Osteoblast (primary cell): ENCODE results near the gene TBX4. TPM values are rescaled to one million over a fixed set of nuclear protein-coding genes. Genes with fewer than 3 reads are reported as not detected.
"Not testable (repeated sequence)": the region's sequence is repeated elsewhere in the genome, so short reads cannot be mapped to it uniquely, and the experiment has no call there.

Experiments used
- DNase-seq: peaks from one replicate; pipeline ENCODE4 v3.0.0; 2011; ENCODE audit warnings: low spot score, mixed read lengths; ENCODE audit not compliant: insufficient read length; ENCODE audit errors: missing footprints
- H2AFZ ChIP-seq: 2 replicates; pipeline ENCODE4 v1.6.0; 2011; ENCODE audit warnings: mild to moderate bottlenecking, low read length
- H3K27ac ChIP-seq: 2 replicates; pipeline ENCODE4 v1.5.1; 2011; ENCODE audit warnings: mild to moderate bottlenecking, low read depth, low read length, moderate library complexity
- H3K27me3 ChIP-seq: 2 replicates; pipeline ENCODE4 v1.6.0; 2012; ENCODE audit warnings: mild to moderate bottlenecking, control low read depth, inconsistent platforms, low read length, moderate library complexity; ENCODE audit not compliant: insufficient read depth
- H3K36me3 ChIP-seq: 2 replicates; pipeline ENCODE4 v1.5.1; 2011; ENCODE audit warnings: mild to moderate bottlenecking, low read length, control low read depth, moderate library complexity; ENCODE audit not compliant: insufficient read depth
- H3K4me1 ChIP-seq: 2 replicates; pipeline ENCODE4 v1.5.1; 2011; ENCODE audit warnings: mild to moderate bottlenecking, low read length, control low read depth, moderate library complexity; ENCODE audit not compliant: insufficient read depth
- H3K4me2 ChIP-seq: 2 replicates; pipeline ENCODE4 v1.6.0; 2011; ENCODE audit warnings: mild to moderate bottlenecking, low read length; ENCODE audit not compliant: insufficient read depth
- H3K4me3 ChIP-seq: fragments of 200-600 bp; sonication (generic); 3 replicates; pipeline ENCODE4 v1.5.1; 2012; ENCODE audit warnings: mild to moderate bottlenecking, low read length, inconsistent platforms; ENCODE audit not compliant: insufficient read depth
- H3K79me2 ChIP-seq: 2 replicates; pipeline ENCODE4 v1.6.0; 2012; ENCODE audit warnings: mild to moderate bottlenecking, low read length, control low read depth, inconsistent platforms; ENCODE audit not compliant: insufficient read depth
- H3K9me3 ChIP-seq: 2 replicates; pipeline ENCODE4 v1.5.1; 2011; ENCODE audit warnings: low read depth, low read length, control low read depth
- H4K20me1 ChIP-seq: 2 replicates; pipeline ENCODE4 v1.6.0; 2012; ENCODE audit warnings: mild to moderate bottlenecking, low read length, control low read depth; ENCODE audit not compliant: insufficient read depth
- CTCF ChIP-seq: IDR thresholded peaks from 2 replicates; pipeline ENCODE4 v1.5.1; 2011; ENCODE audit warnings: mild to moderate bottlenecking, low read depth, low read length, moderate library complexity; ENCODE audit errors: extremely low read depth
- total RNA-seq: library from RNA; depleted of rRNA; stranded (reverse); fragments of >200 nt; gene quantifications from 2 replicates; pipeline ENCODE4 v1.2.3, GENCODE V29; 2012

TBX4 gene
- total RNA-seq, 1 donor: not detected

GRCh38 chr17:61492759-61493526 is 40.7 kb downstream of the TBX4 start:
- Histone ChIP-seq H4K20me1 (no peaks in the 10 kb centered on the region), H3K27ac (peak overlapping the region; percentile 45), H3K4me3 (no peak overlapping the region), H3K9me3 (no peaks in the 10 kb centered on the region), H3K4me2 (no peak overlapping the region), H3K79me2 (no peaks in the 10 kb centered on the region), H3K36me3 (no peaks in the 10 kb centered on the region), H3K4me1 (peaks cover 9% of the 10 kb centered on the region), H2AFZ (no peak overlapping the region), H3K27me3 (no peaks in the 10 kb centered on the region)
- TF ChIP-seq CTCF: no peak
- DNase-seq: no peak

- H3K27me3 ChIP-seq, H3K27ac ChIP-seq, H2AFZ ChIP-seq, H3K79me2 ChIP-seq, DNase-seq, H3K36me3 ChIP-seq, H3K4me3 ChIP-seq, H3K9me3 ChIP-seq, H3K4me2 ChIP-seq, H4K20me1 ChIP-seq, H3K4me1 ChIP-seq: not testable (repeated sequence)
Observed at GRCh38 chr17:61493830-61494324, 41.7 kb downstream of the TBX4 start.

- H3K4me3 ChIP-seq: peak overlapping the region; percentile 74
- H3K4me1 ChIP-seq: peaks cover 9% of the 10 kb centered on the region
- H3K4me2 ChIP-seq: peak overlapping the region; percentile 84
- no peaks in the 10 kb centered on the region for H4K20me1 ChIP-seq
- no peaks in the 10 kb centered on the region for H3K27me3 ChIP-seq
- no peak for TF ChIP-seq CTCF
- no peak overlapping the region for H2AFZ ChIP-seq
- H3K36me3 ChIP-seq: no peaks in the 10 kb centered on the region
- H3K79me2 ChIP-seq: no peaks in the 10 kb centered on the region
- no peak for DNase-seq
- H3K9me3 ChIP-seq: no peaks in the 10 kb centered on the region
- H3K27ac ChIP-seq: no peak overlapping the region
Observed at GRCh38 chr17:61494325-61495160, 42.3 kb downstream of the TBX4 start.

GRCh38 chr17:61495161-61495857 is 43.1 kb downstream of the TBX4 start:
- Histone ChIP-seq H3K9me3 (no peaks in the 10 kb centered on the region), H3K4me1 (peaks cover 9% of the 10 kb centered on the region), H2AFZ (peak overlapping the region; percentile 95), H3K4me2 (peak overlapping the region; percentile 84), H3K79me2 (no peaks in the 10 kb centered on the region), H4K20me1 (no peaks in the 10 kb centered on the region), H3K27me3 (peaks cover under 1% of the 10 kb centered on the region), H3K27ac (peak overlapping the region; percentile 79), H3K36me3 (no peaks in the 10 kb centered on the region), H3K4me3 (peak overlapping the region; percentile 74)
- no peak for TF ChIP-seq CTCF
- peak; percentile 96 for DNase-seq
